HFF-Myc (cell line): ENCODE measurements around the gene FOXP1.

Experiments
- DNase-seq: peaks from one replicate; pipeline ENCODE4 v3.0.0-alpha.2; 2011; ENCODE audit warnings: low read depth; ENCODE audit errors: extremely low read depth
- H3K4me3 ChIP-seq: replicated peaks from 2 replicates; pipeline ENCODE4 v1.5.1; 2011; ENCODE audit warnings: low read depth, mild to moderate bottlenecking, control low read depth, low read length
- CTCF ChIP-seq: IDR thresholded peaks from 2 replicates; pipeline ENCODE4 v1.5.1; 2012; ENCODE audit warnings: mild to moderate bottlenecking, low read depth, low read length, control low read depth; ENCODE audit errors: missing control alignments

Gene FOXP1

GRCh38 chr3:71618538-71618937 is 35.0 kb upstream of the FOXP1 start:
- no peak for DNase-seq
- no peak for TF ChIP-seq CTCF

GRCh38 chr3:71616571-71617021 is 33.1 kb upstream of the FOXP1 start:
- no peak for TF ChIP-seq CTCF
- DNase-seq = no peak

More at GRCh38 chr3:71618538-71618937, 35.0 kb upstream of the FOXP1 start:
- no peak overlapping the region for H3K4me3 ChIP-seq

GRCh38 chr3:71614869-71615268 is 31.3 kb upstream of the FOXP1 start:
- DNase-seq = no peak
- no peak for TF ChIP-seq CTCF
- no peak overlapping the region for H3K4me3 ChIP-seq

More at GRCh38 chr3:71616571-71617021, 33.1 kb upstream of the FOXP1 start:
- H3K4me3 ChIP-seq = no peak overlapping the region

GRCh38 chr3:71614426-71614825 is 30.9 kb upstream of the FOXP1 start:
- DNase-seq = no peak
- H3K4me3 ChIP-seq = no peak overlapping the region
- no peak for TF ChIP-seq CTCF

- H3K4me3 ChIP-seq = no peak overlapping the region
- no peak for TF ChIP-seq CTCF
- no peak for DNase-seq
Measured at GRCh38 chr3:71611099-71611498, 27.6 kb upstream of the FOXP1 start.

- DNase-seq = no peak
- TF ChIP-seq CTCF = no peak
- no peak overlapping the region for H3K4me3 ChIP-seq
Measured at GRCh38 chr3:71607364-71607763, 23.8 kb upstream of the FOXP1 start.

- DNase-seq = no peak
- no peak overlapping the region for H3K4me3 ChIP-seq
- no peak for TF ChIP-seq CTCF
Measured at GRCh38 chr3:71606582-71606981, 23.1 kb upstream of the FOXP1 start.
